Pancreas (tissue), 10 donors: ENCODE measurements around the gene CLEC4M. TPM values are rescaled to one million over a fixed set of nuclear protein-coding genes. Genes with fewer than 3 reads are reported as not detected.

Experiments used
- ATAC-seq, 4 donors: fragments of 200-7000 bp; cut with Tn5 transposase; one replicate each; pipeline versions ENCODE4 v1.8.0 to v1.9.1; 2020; ENCODE audit warnings: mild to moderate bottlenecking in 4 of 4, moderate library complexity in 4 of 4
- DNase-seq, 6 donors: peaks; one replicate each; pipeline ENCODE4 v3.0.0-alpha.2; 2020
- FAIRE-seq: peaks from 2 replicates; lab custom pipeline; 2012; peaks lifted over from hg19 to GRCh38; lab: Jason Lieb, UNC
- H3K27ac ChIP-seq, 4 donors: fragments of 200-600 bp; sonication (generic); 1 replicate in 3 of 4; 2 replicates in 1 of 4; pipeline versions ENCODE4 v1.5.0 to v1.8.0; 2020
- H3K27me3 ChIP-seq, 4 donors: fragments of 200-600 bp; one replicate each; pipeline ENCODE4 v1.8.0; 2021
- H3K36me3 ChIP-seq, 3 donors: fragments of 200-600 bp; sonication (generic) in 1 of 3; one replicate each; pipeline versions ENCODE4 v1.5.0 to v1.8.0; 2020 to 2021
- H3K4me1 ChIP-seq, 3 donors: fragments of 200-600 bp; one replicate each; pipeline ENCODE4 v1.8.0; 2021
- H3K4me3 ChIP-seq, 4 donors: fragments of 200-600 bp; sonication (generic) in 2 of 4; one replicate each; pipeline versions ENCODE4 v1.5.0 to v1.8.0; 2020 to 2021
- H3K9me3 ChIP-seq, 4 donors: fragments of 200-600 bp; one replicate each; pipeline ENCODE4 v1.8.0; 2021
- CTCF ChIP-seq, 4 donors: fragments of 200-600 bp; sonication (generic) in 3 of 4; IDR thresholded peaks; one replicate each; pipeline versions ENCODE4 v1.5.0 to v1.8.0; 2021; ENCODE audit warnings: antibody characterized with exemption in 4 of 4
- WGBS, 2 donors: extraction: QIAGEN DNeasy Blood & Tissue Kit; methylation state at CpG; one replicate each; pipeline ENCODE4 v1.1.7; 2013; 5-methylcytosine and 5-hydroxymethylcytosine counted together
- intact Hi-C, 3 donors: fragments of 100-400 bp; cut with DNase I; formaldehyde crosslinking; loops; one replicate each; pipeline versions ENCODE4 v1.11.1 to v1.14.2; 2022
- polyA plus RNA-seq, 2 donors: library from polyadenylated mRNA; stranded (reverse); fragments of 200-250 nt; gene quantifications; one replicate each; pipeline ENCODE4 v1.2.3, GENCODE V29; 2013
- total RNA-seq, 6 donors: library from RNA; stranded (reverse); fragmentation: NEBNext Ultra II Directional in 4 of 6; extraction: Animal tissue kit (Norgen Biotek cat#: 25700) in 4 of 6; gene quantifications; one replicate each; pipeline versions ENCODE4 v1.2.1 to v1.2.4, GENCODE V29; 2021 to 2023
- donor health status: healthy with polysubstance abuse.
- donor health status: DM: no; HTN: no; CAD: no; lungs with moderate emphysema.
- donor health status: DM: no; HTN: no; CAD: no.
- donor health status: control.
- donor health status: control.
- donor health status: Bipolar disorder and iron deficiency.
- donor health status: DM: yes; HTN: yes; CAD: no.
- donor health status: DM: no; HTN: no; CAD: no.
- donor health status: DM: no; HTN: no; CAD: no.
- donor health status: DM: yes; HTN: yes; CAD: no.

CLEC4M gene
- total and polyA plus RNA-seq, 8 donors: not detected

GRCh38 chr19:7733376-7733775, 29.7 kb upstream of the CLEC4M start:
- ATAC-seq (no peak), DNase-seq (no peak), FAIRE-seq (no peak)
- peaks cover 0 to 18% (median 2%) of the 10 kb centered on the region in 4 donors for H3K27me3 ChIP-seq
- no peaks in the 10 kb centered on the region for H3K4me1 ChIP-seq
- H3K4me3 ChIP-seq: no peak overlapping the region
- no peak overlapping the region for H3K27ac ChIP-seq
- 62 to 81% methylated on average over 6 of the region's 6 CpGs for WGBS, 2 donors
- intact Hi-C loops: loop anchor here in 1 of 3 donors (5.0 kb wide), 1 partner anchor 199 kb away; no protein-coding TSS in a partner anchor
- H3K36me3 ChIP-seq: no peaks in the 10 kb centered on the region
- no peak for TF ChIP-seq CTCF (IDR thresholded peaks at IDR 0.05)
- H3K9me3 ChIP-seq: no peaks in the 10 kb centered on the region

GRCh38 chr19:7734220-7735203, 28.5 kb upstream of the CLEC4M start:
- Histone ChIP-seq H3K9me3 (no peaks in the 10 kb centered on the region), H3K4me1 (no peaks in the 10 kb centered on the region), H3K27ac (no peak overlapping the region), H3K27me3 (peaks cover 0 to 9% (median 2%) of the 10 kb centered on the region in 4 donors), H3K4me3 (no peak overlapping the region), H3K36me3 (no peaks in the 10 kb centered on the region)
- ATAC-seq (peak in 2 of 4 donors; percentile 57 to 66), DNase-seq (no peak), FAIRE-seq (no peak)
- TF ChIP-seq CTCF (IDR thresholded peaks at IDR 0.05): no peak
- intact Hi-C loops: loop anchor here in 1 of 3 donors (5.0 kb wide), 1 partner anchor 198 kb away; no protein-coding TSS in a partner anchor
- WGBS, 2 donors: 37 to 51% methylated on average over 10 to 12 of the region's 12 CpGs

DNA sequence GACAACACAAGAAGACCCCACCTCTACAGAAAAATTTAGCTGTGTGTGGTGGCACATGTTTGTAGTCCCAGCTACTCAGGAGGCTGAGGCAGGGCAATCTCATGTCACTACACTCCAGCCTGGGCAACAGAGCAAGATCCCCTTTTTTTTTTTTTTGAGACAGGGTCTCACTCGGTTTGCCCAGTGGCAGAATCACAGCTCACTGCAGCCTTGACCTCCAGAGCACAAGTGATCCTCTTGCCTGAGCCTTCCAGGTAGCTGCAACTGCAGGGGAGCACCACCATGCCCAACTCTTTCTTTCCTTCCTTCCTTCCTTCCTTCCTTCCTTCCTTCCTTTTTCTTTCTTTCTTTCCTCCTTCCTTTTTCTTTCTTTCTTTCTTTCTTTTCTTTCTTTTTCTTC, 26.9 kb upstream of the CLEC4M start:
- WGBS, 2 donors: 48 to 71% methylated on average over 1 of the region's 1 CpG

DNA sequence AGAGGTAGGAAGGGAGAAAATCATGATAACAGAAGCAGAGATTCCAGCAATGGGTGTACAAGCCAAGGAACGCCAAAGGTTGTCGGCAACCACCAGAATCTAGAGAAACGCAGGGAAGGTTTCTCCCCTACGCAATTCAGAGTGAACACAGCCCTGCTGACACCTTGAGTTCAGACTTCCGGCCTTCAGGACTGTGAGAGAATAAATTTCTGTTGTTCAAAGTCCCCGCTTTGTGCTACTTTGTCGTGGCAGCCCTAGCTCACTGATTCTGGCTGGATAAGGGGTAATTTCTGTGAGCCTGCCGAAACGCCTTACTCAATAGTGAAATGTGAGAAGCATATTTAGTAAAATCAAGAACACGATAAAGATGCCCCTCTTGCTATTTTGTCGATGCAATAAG, 25.8 kb upstream of the CLEC4M start:
- no peaks in the 10 kb centered on the region for H3K9me3 ChIP-seq
- H3K4me3 ChIP-seq: no peak overlapping the region
- no peak overlapping the region for H3K27ac ChIP-seq
- H3K4me1 ChIP-seq: no peaks in the 10 kb centered on the region
- FAIRE-seq (no peak), ATAC-seq (no peak), DNase-seq (no peak)
- H3K36me3 ChIP-seq: no peaks in the 10 kb centered on the region
- no peak for TF ChIP-seq CTCF (IDR thresholded peaks at IDR 0.05)
- no peaks in the 10 kb centered on the region for H3K27me3 ChIP-seq
- intact Hi-C loops: no loop called here
- WGBS, 2 donors: 38 to 67% methylated on average over 11 of the region's 11 CpGs

More for the DNA sequence above, 26.9 kb upstream of the CLEC4M start:
- no peaks in the 10 kb centered on the region for H3K9me3 ChIP-seq
- no peak overlapping the region for H3K27ac ChIP-seq
- no peak overlapping the region for H3K4me3 ChIP-seq
- H3K36me3 ChIP-seq: no peaks in the 10 kb centered on the region
- no peaks in the 10 kb centered on the region for H3K27me3 ChIP-seq
- DNase-seq (no peak), ATAC-seq (no peak), FAIRE-seq (no peak)
- intact Hi-C loops: no loop called here
- no peak for TF ChIP-seq CTCF (IDR thresholded peaks at IDR 0.05)
- no peaks in the 10 kb centered on the region for H3K4me1 ChIP-seq

DNA sequence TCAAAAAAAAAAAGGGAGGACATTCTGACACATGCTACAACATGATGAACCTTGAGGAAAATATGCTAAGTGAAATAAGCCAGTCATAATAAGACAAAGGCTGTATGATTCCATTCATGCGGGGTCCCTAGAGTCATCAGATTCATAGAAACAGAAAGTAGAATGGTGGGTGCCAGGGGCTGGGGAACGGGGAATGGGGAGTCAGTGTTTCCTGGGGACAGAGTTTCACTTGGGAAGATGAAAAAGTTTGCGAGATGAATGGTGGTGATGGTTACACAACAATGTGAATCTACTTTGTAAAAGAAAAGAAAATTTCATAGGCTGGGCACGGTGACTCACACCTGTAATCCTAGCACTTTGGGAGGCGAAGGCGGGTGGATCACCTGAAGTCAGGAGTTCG, 25.0 kb upstream of the CLEC4M start:
- H3K4me3 ChIP-seq: no peak overlapping the region
- intact Hi-C loops: no loop called here
- TF ChIP-seq CTCF (IDR thresholded peaks at IDR 0.05): no peak
- no peaks in the 10 kb centered on the region for H3K9me3 ChIP-seq
- ATAC-seq: no peak
- H3K27ac ChIP-seq: no peak overlapping the region
- 60 to 80% methylated on average over 7 of the region's 7 CpGs for WGBS, 2 donors
- no peaks in the 10 kb centered on the region for H3K27me3 ChIP-seq
- FAIRE-seq: no peak
- DNase-seq: no peak
- H3K36me3 ChIP-seq: no peaks in the 10 kb centered on the region
- H3K4me1 ChIP-seq: no peaks in the 10 kb centered on the region
